Prostate gland (tissue), 2 donors: ENCODE data around the gene MYD88.

Experiments
- CTCF ChIP-seq, 4 experiments: fragments of 200-600 bp in 2 of 4; fragments of 450-650 bp in 2 of 4; sonication (generic) in 2 of 4; IDR thresholded peaks; 1 replicate in 3 of 4; 2 replicates in 1 of 4; pipeline ENCODE4 v1.5.1; 2016 to 2019; ENCODE audit warnings: antibody characterized with exemption in 4 of 4, mild to moderate bottlenecking in 2 of 4, moderate library complexity in 2 of 4
- POLR2AphosphoS5 ChIP-seq: sonication (generic); formaldehyde crosslinking; IDR thresholded peaks from one replicate; pipeline ENCODE4 v1.6.1; 2017; ENCODE audit warnings: antibody characterized with exemption

DNA sequence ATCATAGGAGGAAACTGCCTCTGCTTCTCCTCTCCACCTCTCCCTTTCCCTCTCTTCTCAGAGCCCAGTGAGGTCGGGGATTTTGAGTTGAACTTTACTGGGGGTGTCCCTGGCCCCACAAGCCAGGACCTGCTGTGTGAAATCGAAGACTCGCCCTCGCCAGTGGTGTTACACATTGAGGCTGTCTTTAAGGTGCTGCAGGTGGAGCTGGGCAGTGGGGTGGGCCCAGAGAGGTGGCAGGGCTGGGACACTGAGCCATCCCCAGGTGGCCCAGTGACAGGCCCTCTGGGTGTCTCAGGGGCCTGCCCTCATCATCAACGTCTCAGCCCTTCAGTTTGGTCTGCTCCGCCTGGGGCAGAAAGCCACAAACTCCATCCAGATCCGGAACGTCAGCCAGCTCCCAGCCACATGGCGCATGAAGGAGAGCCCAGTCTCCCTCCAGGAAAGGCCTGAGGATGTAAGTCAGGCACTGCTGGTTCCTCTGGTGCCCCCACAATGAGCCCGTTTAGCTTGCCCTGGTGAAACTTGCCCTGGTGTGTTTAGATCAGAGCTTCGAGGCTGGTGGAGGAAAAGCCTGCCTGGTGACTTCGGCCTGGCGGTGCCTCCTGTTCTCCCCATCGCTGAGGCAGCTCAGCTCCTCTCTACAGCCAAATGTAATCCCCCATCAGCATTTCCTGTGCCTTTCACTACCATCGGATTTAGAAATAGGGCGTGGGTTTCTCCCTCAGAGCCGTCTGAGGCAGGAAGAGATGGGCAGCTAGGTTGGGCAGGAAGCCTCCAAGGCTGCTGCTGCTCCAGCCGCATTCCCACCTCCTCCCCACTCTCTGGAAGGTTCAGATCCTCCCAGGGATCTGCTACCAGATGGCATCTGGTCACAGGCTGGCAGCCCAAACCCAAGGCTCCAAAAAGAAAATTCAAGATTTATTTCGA, 40.8 kb upstream of the MYD88 start:
- TF ChIP-seq POLR2AphosphoS5: no peak
- no peak for TF ChIP-seq CTCF (IDR thresholded peaks at IDR 0.05)
